SK-N-MC (cell line): ENCODE results near the gene IFI6.
"Not testable (repeated sequence)": the region's sequence is repeated elsewhere in the genome, so short reads cannot be mapped to it uniquely, and the experiment has no call there.

Source experiments
- DNase-seq: peaks from one replicate; pipeline ENCODE4 v3.0.0-alpha.2; 2011; ENCODE audit warnings: low read depth, low spot score
- H3K27ac ChIP-seq: fragments of 200-600 bp; sonication (generic); 2 replicates; pipeline ENCODE4 v1.5.1; 2016; ENCODE audit warnings: mixed run types
- H3K36me3 ChIP-seq: fragments of 200-600 bp; sonication (generic); 2 replicates; pipeline ENCODE4 v1.6.1; 2017; ENCODE audit warnings: antibody characterized with exemption, low read length, mixed read lengths; ENCODE audit not compliant: insufficient read depth
- H3K4me3 ChIP-seq: fragments of 200-600 bp; sonication (generic); 2 replicates; pipeline ENCODE4 v1.5.1; 2016
- H3K9ac ChIP-seq: fragments of 200-600 bp; sonication (generic); 2 replicates; pipeline ENCODE4 v1.8.0; 2017; ENCODE audit warnings: mixed run types, mixed read lengths; ENCODE audit not compliant: insufficient read length
- H3K9me3 ChIP-seq: fragments of 200-600 bp; sonication (generic); 2 replicates; pipeline ENCODE4 v1.6.1; 2017; ENCODE audit warnings: low read depth, mild to moderate bottlenecking, antibody characterized with exemption, low read length, moderate library complexity, mixed read lengths
- EZH2 ChIP-seq: fragments of 200-600 bp; sonication (generic); IDR thresholded peaks from one replicate; pipeline ENCODE4 v1.6.1; 2017; ENCODE audit warnings: antibody characterized with exemption
- FOXP2 ChIP-seq: optimal IDR thresholded peaks from 2 replicates; pipeline ENCODE3; 2011; ENCODE audit warnings: mild to moderate bottlenecking, moderate library complexity; ENCODE audit not compliant: insufficient read depth; ENCODE audit errors: extremely low read length, control extremely low read depth
- POLR2AphosphoS5 ChIP-seq: IDR thresholded peaks from 2 replicates; pipeline ENCODE4 v1.6.1; 2012; ENCODE audit warnings: mild to moderate bottlenecking, low read depth, low read length, borderline replicate concordance

The IFI6 gene

DNA sequence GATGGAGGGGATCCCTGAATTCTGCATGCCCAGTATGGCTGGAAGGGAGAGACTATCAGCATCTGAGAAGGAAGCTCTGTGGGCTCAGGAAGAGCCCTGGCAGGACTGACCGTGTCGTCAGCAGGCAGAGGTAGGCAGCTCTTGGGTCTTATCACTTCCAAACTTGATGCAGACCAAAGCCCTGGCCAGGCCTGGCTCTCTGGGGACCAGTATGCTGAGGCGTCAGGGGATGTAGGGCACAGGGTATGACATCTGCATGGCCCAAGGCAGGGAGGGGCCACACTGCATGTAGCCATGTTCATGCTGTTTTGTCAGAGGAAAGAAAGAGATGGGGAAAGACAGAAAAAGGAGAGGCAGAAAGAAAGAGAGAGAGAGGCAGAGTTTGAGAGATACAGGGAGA, 43.3 kb downstream of the IFI6 start:
- H3K9me3 ChIP-seq: no peaks in the 10 kb centered on the region
- no peak overlapping the region for H3K4me3 ChIP-seq
- no peaks in the 10 kb centered on the region for H3K36me3 ChIP-seq
- TF ChIP-seq POLR2AphosphoS5 (no peak), FOXP2 (no peak), EZH2 (no peak)
- no peak overlapping the region for H3K27ac ChIP-seq
- DNase-seq: no peak
- peak overlapping the region; percentile 42 for H3K9ac ChIP-seq

DNA sequence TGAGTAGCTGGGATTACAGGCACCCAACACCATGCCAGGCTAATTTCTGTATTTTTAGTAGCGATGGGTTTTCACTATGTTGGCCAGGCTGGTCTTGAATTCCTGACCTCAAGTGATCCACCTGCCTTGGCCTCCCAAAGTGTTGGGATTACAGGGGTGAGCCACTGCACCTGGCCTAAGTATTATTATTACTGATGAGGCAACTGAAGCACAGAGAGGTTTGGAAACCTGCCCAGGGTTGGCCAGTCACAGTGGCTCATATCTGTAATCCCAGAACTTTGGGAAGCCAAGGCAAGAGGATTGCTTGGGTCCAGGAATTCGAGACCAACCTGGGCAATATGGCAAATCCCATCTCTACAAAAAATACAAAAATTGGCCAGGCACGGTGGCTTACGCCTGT, 44.3 kb downstream of the IFI6 start:
- not testable (repeated sequence) for H3K4me3 ChIP-seq, DNase-seq, H3K9me3 ChIP-seq, H3K9ac ChIP-seq, H3K27ac ChIP-seq, H3K36me3 ChIP-seq

DNA sequence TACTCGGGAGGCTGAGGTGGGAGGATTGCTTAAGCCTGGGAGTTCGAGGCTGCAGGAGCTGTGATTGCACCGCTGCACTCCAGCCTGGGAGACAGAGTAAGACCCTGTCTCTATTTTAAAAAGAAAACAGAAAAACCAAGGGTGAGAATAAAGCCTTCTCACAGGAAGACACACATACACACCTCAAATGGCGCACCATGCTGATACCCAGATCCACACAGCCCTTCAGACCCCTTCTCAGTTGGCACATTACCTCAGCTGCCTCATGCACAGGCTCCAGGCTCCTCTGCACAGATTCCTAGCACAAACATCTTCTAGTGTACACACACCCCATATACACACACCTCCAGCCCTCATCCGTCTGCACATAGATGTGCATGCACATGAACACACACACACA, 44.9 kb downstream of the IFI6 start:
- Histone ChIP-seq H3K9ac (no peak overlapping the region), H3K9me3 (no peaks in the 10 kb centered on the region), H3K4me3 (no peak overlapping the region), H3K36me3 (no peaks in the 10 kb centered on the region), H3K27ac (no peak overlapping the region)
- TF ChIP-seq FOXP2: no peak
- no peak for TF ChIP-seq EZH2
- no peak for TF ChIP-seq POLR2AphosphoS5
- DNase-seq: no peak

DNA sequence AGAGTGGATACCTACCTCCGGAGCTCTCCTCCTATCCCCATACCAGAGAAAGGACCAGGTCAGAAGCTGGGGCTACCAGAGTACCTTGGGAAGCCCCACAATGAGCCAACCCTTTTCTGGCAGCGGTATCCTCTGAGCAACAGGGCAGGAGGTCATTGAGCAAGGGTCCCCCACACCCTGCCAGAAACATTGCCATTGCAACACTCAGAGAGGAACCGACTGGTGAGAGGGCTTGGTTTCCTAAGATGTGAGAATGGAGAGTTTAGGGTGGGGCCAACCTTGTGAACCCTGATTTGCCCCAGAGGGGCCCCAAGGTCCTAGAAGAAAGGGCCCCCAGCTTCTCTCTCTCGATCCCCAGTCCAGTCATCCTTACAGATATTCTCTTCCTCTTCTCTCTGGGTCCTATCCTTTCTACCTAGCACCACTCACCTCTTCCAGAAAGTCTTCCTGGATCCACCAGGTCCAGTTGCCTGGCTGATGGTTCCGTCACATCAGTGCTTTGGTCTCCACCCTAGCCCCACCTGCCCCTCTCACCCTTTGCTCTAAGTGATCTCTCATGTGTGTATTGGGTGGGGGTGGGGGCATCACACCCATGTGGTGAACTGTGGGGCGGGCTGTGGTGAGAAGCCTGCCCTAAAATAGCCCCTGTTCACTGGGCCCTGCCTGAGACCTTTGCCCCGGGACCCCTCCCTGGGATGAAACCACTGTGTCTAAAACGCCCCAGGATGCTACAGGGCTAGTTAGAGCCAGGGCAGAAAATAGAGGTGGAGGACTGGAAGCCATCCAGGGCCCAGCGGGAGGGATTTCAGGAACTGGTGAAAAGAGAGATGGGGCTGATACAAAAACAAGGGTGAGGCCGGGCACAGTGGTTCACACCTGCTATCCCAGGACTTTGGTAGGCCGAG, 45.7 kb downstream of the IFI6 start:
- DNase-seq: no peak
- H3K27ac ChIP-seq: no peak overlapping the region
- H3K4me3 ChIP-seq: no peak overlapping the region
- H3K9ac ChIP-seq: no peak overlapping the region
- no peaks in the 10 kb centered on the region for H3K9me3 ChIP-seq
- no peak for TF ChIP-seq POLR2AphosphoS5
- TF ChIP-seq EZH2: no peak
- no peak for TF ChIP-seq FOXP2
- no peaks in the 10 kb centered on the region for H3K36me3 ChIP-seq

DNA sequence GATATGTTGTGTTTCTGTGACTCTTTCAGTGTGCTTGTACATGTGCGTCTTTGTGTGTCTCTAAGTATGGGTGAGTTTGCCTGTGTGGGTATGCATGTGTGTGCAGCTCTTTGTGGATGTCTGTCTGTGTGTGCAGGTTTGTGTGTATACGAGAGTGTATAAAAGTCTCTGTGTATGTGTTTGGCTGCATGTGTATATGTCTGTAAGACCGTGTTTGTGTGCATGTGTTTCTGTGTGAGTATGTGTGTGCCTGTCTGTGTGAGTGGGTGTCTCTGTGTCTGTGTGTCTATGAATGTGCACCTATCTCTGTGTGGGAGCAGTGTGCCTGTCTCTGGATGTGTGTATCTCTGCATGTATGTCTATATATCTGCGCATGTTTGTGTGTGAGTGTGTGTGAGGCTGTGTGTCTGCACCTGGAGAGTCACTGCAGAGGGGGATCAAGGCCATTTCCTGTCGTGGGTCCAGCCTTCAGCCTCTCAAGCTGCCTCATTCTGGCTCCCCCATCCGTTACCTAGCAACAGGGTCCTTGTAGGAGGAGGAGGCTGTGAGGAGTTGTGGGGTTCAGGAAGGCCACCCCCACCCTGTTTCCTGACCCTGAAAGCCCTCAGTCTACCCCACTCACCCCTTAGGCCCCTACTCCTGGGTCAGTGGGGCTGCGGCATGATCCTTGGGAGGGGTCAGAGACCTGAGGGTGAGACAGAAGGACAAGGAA, 47.4 kb downstream of the IFI6 start:
- Histone ChIP-seq H3K9me3 (no peaks in the 10 kb centered on the region), H3K9ac (no peak overlapping the region), H3K4me3 (no peak overlapping the region), H3K27ac (no peak overlapping the region), H3K36me3 (no peaks in the 10 kb centered on the region)
- DNase-seq: no peak
- no peak for TF ChIP-seq POLR2AphosphoS5
- no peak for TF ChIP-seq EZH2
- no peak for TF ChIP-seq FOXP2

DNA sequence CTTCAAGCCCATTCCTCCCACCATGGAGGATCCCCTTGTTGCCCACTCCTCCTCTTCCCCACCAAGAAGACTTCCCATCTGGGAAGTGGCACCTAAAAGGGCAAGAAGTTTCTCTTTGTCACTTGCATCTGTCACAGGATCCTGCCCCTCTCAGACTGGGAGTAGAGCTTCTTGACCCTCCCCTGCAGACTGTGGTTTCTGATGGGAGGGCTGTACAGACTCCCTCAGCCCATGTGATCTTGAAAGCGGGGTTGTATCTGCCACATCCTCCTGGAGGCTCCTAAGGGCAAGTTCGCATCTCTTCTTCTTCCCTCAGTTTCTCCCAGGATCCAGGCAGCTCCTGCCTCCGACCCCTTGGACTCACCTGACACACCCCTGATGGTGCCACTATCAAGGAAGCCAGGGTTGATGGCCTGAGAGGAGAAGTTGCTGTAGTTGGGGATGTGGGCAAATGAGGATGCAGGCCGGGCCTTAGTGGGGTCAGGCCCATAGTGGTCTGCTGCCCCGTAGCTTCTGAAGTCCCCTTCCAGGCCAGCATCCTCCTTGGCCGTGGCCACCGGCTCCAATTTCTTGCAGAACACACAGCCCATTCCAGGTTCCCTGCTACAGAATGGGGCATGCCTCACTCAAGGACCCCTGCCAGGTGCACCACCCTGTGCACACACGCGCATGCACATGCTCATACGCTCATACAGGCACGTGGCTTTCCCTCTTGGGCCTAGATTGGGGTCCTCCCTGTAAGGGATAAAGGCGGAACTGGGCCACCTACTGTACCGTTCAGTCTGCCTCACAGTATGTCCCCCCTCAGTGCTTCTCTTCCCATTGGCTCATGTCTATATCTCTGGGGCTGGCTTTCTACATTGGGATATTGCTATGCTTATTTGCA, 48.4 kb downstream of the IFI6 start:
- Histone ChIP-seq H3K9me3 (no peaks in the 10 kb centered on the region), H3K36me3 (no peaks in the 10 kb centered on the region), H3K9ac (no peak overlapping the region), H3K4me3 (no peak overlapping the region), H3K27ac (no peak overlapping the region)
- no peak for DNase-seq
- TF ChIP-seq EZH2 (no peak), FOXP2 (no peak), POLR2AphosphoS5 (no peak)

DNA sequence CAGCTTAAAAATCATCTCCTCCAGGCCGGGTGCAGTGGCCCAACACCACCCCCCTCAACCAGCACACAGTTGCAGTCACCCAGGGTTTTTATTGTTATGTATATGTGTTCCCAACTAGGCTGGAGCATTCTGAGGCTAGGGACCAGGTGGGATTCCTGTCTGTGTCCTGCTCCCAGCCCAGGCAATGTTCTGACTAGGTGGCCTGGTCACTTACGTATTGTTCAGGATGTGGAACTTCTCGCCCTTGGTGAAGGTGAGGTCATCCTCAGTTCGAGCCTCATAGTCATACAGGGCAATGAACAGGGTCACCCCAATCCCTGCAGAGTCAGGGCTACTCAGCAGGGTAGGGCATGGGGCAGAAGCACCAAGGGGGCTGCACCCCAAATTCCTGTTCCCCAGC, 49.2 kb downstream of the IFI6 start:
- H3K9ac ChIP-seq: no peak overlapping the region
- no peak for TF ChIP-seq FOXP2
- TF ChIP-seq EZH2: no peak
- TF ChIP-seq POLR2AphosphoS5: no peak
- H3K36me3 ChIP-seq: no peaks in the 10 kb centered on the region
- no peak overlapping the region for H3K4me3 ChIP-seq
- no peak overlapping the region for H3K27ac ChIP-seq
- no peak for DNase-seq
- no peaks in the 10 kb centered on the region for H3K9me3 ChIP-seq
